KMS-11 (cell line): ENCODE results near the gene PWP1.
A peak's percentile ranks its signal among the peaks of the same experiment; 100 is the strongest.

Experiments used
- H2AFZ ChIP-seq: fragments of 200-600 bp; sonication (generic); 2 replicates; pipeline ENCODE4 v1.6.1; 2016; ENCODE audit warnings: antibody characterized with exemption, mixed run types, low read depth
- H3K27ac ChIP-seq: fragments of 200-600 bp; sonication (generic); 2 replicates; pipeline ENCODE4 v1.6.1; 2016; ENCODE audit warnings: mild to moderate bottlenecking, mixed run types
- H3K27me3 ChIP-seq: fragments of 200-600 bp; sonication (generic); 2 replicates; pipeline ENCODE4 v1.6.1; 2017; ENCODE audit warnings: mild to moderate bottlenecking, low read depth, mixed run types, moderate library complexity; ENCODE audit not compliant: insufficient read depth
- H3K36me3 ChIP-seq: fragments of 200-600 bp; sonication (generic); 2 replicates; pipeline ENCODE4 v1.6.1; 2017; ENCODE audit warnings: mild to moderate bottlenecking, mixed run types; ENCODE audit not compliant: insufficient read depth
- H3K4me1 ChIP-seq: fragments of 200-600 bp; sonication (generic); 2 replicates; pipeline ENCODE4 v1.6.1; 2016; ENCODE audit warnings: mild to moderate bottlenecking, low read depth, mixed run types; ENCODE audit not compliant: poor library complexity, severe bottlenecking
- H3K4me2 ChIP-seq: fragments of 200-600 bp; sonication (generic); 2 replicates; pipeline ENCODE4 v1.7.0; 2016; ENCODE audit warnings: mild to moderate bottlenecking, mixed run types
- H3K4me3 ChIP-seq: fragments of 200-600 bp; sonication (generic); IDR thresholded peaks from 2 replicates; pipeline ENCODE4 v1.6.1; 2017; ENCODE audit warnings: low read depth, low read length, mixed read lengths; ENCODE audit not compliant: insufficient read depth
- H3K79me2 ChIP-seq: fragments of 200-600 bp; sonication (generic); 2 replicates; pipeline ENCODE4 v1.6.1; 2016; ENCODE audit warnings: low read depth, mixed run types; ENCODE audit not compliant: insufficient read depth
- H3K9ac ChIP-seq: fragments of 200-600 bp; sonication (generic); 2 replicates; pipeline ENCODE4 v1.6.1; 2016; ENCODE audit warnings: mild to moderate bottlenecking, mixed run types
- H4K20me1 ChIP-seq: fragments of 200-600 bp; sonication (generic); 2 replicates; pipeline ENCODE4 v1.6.1; 2016; ENCODE audit warnings: mild to moderate bottlenecking, mixed run types; ENCODE audit not compliant: insufficient read depth
- CTCF ChIP-seq: fragments of 200-600 bp; sonication (generic); conservative IDR thresholded peaks from 2 replicates; pipeline ENCODE4 v1.6.1; 2017; ENCODE audit warnings: low read depth, mild to moderate bottlenecking, antibody characterized with exemption, low read length, moderate library complexity, mixed read lengths

Gene PWP1

GRCh38 chr12:107667464-107667863 lies 18.1 kb upstream of the PWP1 start:
- Histone ChIP-seq H2AFZ (no peak overlapping the region), H3K4me1 (peaks cover 14% of the 10 kb centered on the region), H3K4me3 (no peak overlapping the region), H3K9ac (no peak overlapping the region), H3K4me2 (no peak overlapping the region), H3K27me3 (no peaks in the 10 kb centered on the region), H4K20me1 (no peaks in the 10 kb centered on the region), H3K79me2 (no peaks in the 10 kb centered on the region), H3K36me3 (no peaks in the 10 kb centered on the region), H3K27ac (no peak overlapping the region)
- TF ChIP-seq CTCF = no peak

- no peak overlapping the region for H3K4me2 ChIP-seq
- H3K9ac ChIP-seq = no peak overlapping the region
- no peaks in the 10 kb centered on the region for H3K27me3 ChIP-seq
- H3K79me2 ChIP-seq = no peaks in the 10 kb centered on the region
- no peaks in the 10 kb centered on the region for H3K36me3 ChIP-seq
- TF ChIP-seq CTCF = no peak
- H2AFZ ChIP-seq = no peak overlapping the region
- H4K20me1 ChIP-seq = no peaks in the 10 kb centered on the region
- H3K4me3 ChIP-seq = no peak overlapping the region
- peaks cover 14% of the 10 kb centered on the region for H3K4me1 ChIP-seq
- no peak overlapping the region for H3K27ac ChIP-seq
Observed at GRCh38 chr12:107668320-107669098, 17.1 kb upstream of the PWP1 start.

- no peak for TF ChIP-seq CTCF
- no peak overlapping the region for H3K9ac ChIP-seq
- H3K27ac ChIP-seq = no peak overlapping the region
- no peak overlapping the region for H2AFZ ChIP-seq
- peaks cover 14% of the 10 kb centered on the region for H3K4me1 ChIP-seq
- no peaks in the 10 kb centered on the region for H3K36me3 ChIP-seq
- H3K4me2 ChIP-seq = 0 out of 2 replicates have a peak overlapping the region, but pooled peaks have one; percentile 88
- no peak overlapping the region for H3K4me3 ChIP-seq
- no peaks in the 10 kb centered on the region for H3K79me2 ChIP-seq
- no peaks in the 10 kb centered on the region for H3K27me3 ChIP-seq
- no peaks in the 10 kb centered on the region for H4K20me1 ChIP-seq
Observed at GRCh38 chr12:107669946-107670345, 15.7 kb upstream of the PWP1 start.

GRCh38 chr12:107670999-107671643 lies 14.5 kb upstream of the PWP1 start:
- peak overlapping the region; percentile 88 for H3K4me2 ChIP-seq
- H3K27me3 ChIP-seq = no peaks in the 10 kb centered on the region
- peak overlapping the region; percentile 29; the same call in 1 of the 2 replicates for H3K9ac ChIP-seq
- H3K36me3 ChIP-seq = no peaks in the 10 kb centered on the region
- H3K4me1 ChIP-seq = peaks cover 14% of the 10 kb centered on the region
- peak overlapping the region; percentile 52 for H3K27ac ChIP-seq
- no peak overlapping the region for H3K4me3 ChIP-seq
- no peaks in the 10 kb centered on the region for H4K20me1 ChIP-seq
- H2AFZ ChIP-seq = peak overlapping the region; percentile 70
- H3K79me2 ChIP-seq = no peaks in the 10 kb centered on the region
- TF ChIP-seq CTCF = peak; percentile 85
